Liver (tissue), 3 donors: ENCODE data around the gene ADGRG2.

Experiments
- HNF4A ChIP-seq, 2 donors: conservative IDR thresholded peaks; 2 replicates each; pipeline ENCODE4 v1.6.1; 2016; ENCODE audit warnings: antibody characterized with exemption in 2 of 2, mild to moderate bottlenecking in 2 of 2
- RAD21 ChIP-seq, 2 donors: IDR thresholded peaks; 2 replicates each; pipeline ENCODE4 v1.6.1; 2016; ENCODE audit warnings: antibody characterized with exemption in 2 of 2, mild to moderate bottlenecking in 2 of 2
- SP1 ChIP-seq: IDR thresholded peaks from 2 replicates; pipeline ENCODE4 v1.6.1; 2018; ENCODE audit warnings: antibody characterized with exemption, mild to moderate bottlenecking
- TAF1 ChIP-seq: conservative IDR thresholded peaks from 2 replicates; pipeline ENCODE4 v1.6.1; 2016; ENCODE audit warnings: antibody characterized with exemption, mild to moderate bottlenecking
- YY1 ChIP-seq: IDR thresholded peaks from 2 replicates; pipeline ENCODE4 v1.6.1; 2016; ENCODE audit warnings: antibody characterized with exemption, mild to moderate bottlenecking
- TF ChIP-seq, protein P1 (sequence below): fragments of 150-350 bp; IDR thresholded peaks from 2 replicates; pipeline ENCODE4 v1.5.1; 2017; ENCODE audit warnings: improper control_type of control experiment, low read depth, low read length; ENCODE audit not compliant: missing input control
- TF ChIP-seq, protein P2 (sequence below): IDR thresholded peaks from 2 replicates; pipeline ENCODE4 v1.6.1; 2016; ENCODE audit warnings: antibody characterized with exemption, mild to moderate bottlenecking
- TF ChIP-seq, protein P3 (sequence below): IDR thresholded peaks from 2 replicates; pipeline ENCODE4 v1.6.1; 2016; ENCODE audit warnings: antibody characterized with exemption
- donor health status: healthy.
- donor health status: healthy.

DNA sequence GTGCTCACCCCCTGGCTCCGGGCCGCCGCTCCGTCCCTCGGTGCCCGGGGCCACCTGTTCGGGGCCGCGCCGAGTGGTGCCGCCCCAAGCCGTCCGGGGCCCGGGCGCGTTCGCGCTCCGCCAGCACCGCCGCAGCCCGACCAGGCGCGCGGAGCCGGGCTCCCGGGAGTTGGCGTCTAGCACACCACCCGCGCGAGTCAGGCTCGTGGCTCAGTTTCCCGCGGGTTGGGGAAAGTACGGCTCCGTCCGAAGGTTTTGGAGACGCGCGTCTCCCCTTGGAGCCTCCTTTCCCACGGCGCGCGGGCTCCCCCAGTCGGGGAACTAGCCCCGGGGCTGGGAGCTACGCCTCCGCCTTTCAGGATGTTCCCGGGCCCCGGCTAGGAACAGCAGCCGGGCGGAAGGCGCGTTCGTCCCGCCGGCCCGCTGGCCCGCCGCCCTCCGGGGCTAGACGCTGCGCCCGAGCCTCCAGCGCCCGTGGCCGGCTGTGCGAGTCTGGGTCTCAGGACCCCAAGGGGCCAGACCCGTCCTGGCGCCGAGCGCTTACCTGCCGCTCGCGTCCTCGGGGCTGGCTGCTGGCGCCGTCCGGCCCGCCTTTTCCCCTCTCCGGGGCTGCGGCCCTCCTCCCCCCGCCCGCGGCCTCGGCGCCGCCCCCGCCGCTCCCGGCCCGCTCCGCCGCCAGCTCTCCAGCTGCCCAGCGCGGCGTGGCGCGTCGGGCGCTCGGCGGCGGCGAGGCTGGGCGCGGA, at the start of gene ADGRG2:
- TF ChIP-seq, protein P1, sequence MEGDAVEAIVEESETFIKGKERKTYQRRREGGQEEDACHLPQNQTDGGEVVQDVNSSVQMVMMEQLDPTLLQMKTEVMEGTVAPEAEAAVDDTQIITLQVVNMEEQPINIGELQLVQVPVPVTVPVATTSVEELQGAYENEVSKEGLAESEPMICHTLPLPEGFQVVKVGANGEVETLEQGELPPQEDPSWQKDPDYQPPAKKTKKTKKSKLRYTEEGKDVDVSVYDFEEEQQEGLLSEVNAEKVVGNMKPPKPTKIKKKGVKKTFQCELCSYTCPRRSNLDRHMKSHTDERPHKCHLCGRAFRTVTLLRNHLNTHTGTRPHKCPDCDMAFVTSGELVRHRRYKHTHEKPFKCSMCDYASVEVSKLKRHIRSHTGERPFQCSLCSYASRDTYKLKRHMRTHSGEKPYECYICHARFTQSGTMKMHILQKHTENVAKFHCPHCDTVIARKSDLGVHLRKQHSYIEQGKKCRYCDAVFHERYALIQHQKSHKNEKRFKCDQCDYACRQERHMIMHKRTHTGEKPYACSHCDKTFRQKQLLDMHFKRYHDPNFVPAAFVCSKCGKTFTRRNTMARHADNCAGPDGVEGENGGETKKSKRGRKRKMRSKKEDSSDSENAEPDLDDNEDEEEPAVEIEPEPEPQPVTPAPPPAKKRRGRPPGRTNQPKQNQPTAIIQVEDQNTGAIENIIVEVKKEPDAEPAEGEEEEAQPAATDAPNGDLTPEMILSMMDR, result no peak
- TF ChIP-seq YY1, result no peak
- TF ChIP-seq HNF4A (conservative IDR thresholded peaks at IDR 0.05), result no peak
- TF ChIP-seq, protein P2, sequence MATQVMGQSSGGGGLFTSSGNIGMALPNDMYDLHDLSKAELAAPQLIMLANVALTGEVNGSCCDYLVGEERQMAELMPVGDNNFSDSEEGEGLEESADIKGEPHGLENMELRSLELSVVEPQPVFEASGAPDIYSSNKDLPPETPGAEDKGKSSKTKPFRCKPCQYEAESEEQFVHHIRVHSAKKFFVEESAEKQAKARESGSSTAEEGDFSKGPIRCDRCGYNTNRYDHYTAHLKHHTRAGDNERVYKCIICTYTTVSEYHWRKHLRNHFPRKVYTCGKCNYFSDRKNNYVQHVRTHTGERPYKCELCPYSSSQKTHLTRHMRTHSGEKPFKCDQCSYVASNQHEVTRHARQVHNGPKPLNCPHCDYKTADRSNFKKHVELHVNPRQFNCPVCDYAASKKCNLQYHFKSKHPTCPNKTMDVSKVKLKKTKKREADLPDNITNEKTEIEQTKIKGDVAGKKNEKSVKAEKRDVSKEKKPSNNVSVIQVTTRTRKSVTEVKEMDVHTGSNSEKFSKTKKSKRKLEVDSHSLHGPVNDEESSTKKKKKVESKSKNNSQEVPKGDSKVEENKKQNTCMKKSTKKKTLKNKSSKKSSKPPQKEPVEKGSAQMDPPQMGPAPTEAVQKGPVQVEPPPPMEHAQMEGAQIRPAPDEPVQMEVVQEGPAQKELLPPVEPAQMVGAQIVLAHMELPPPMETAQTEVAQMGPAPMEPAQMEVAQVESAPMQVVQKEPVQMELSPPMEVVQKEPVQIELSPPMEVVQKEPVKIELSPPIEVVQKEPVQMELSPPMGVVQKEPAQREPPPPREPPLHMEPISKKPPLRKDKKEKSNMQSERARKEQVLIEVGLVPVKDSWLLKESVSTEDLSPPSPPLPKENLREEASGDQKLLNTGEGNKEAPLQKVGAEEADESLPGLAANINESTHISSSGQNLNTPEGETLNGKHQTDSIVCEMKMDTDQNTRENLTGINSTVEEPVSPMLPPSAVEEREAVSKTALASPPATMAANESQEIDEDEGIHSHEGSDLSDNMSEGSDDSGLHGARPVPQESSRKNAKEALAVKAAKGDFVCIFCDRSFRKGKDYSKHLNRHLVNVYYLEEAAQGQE, result no peak
- peak in 1 of 2 donors; percentile 30 for TF ChIP-seq RAD21 (IDR thresholded peaks at IDR 0.05)
- TF ChIP-seq, protein P3, sequence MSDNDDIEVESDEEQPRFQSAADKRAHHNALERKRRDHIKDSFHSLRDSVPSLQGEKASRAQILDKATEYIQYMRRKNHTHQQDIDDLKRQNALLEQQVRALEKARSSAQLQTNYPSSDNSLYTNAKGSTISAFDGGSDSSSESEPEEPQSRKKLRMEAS, result no peak
- TF ChIP-seq TAF1, result no peak
- no peak for TF ChIP-seq SP1
